Spleen (tissue), 11 donors: ENCODE results near the gene HECTD2. TPM values are rescaled to one million over a fixed set of nuclear protein-coding genes. Genes with fewer than 3 reads are reported as not detected.

Source experiments
- DNase-seq: peaks from one replicate; pipeline ENCODE4 v3.0.0-alpha.2; 2020
- H3K27ac ChIP-seq, 8 donors: fragments of 200-600 bp; sonication (generic) in 7 of 8; 1 replicate in 4 of 8; 2 replicates in 4 of 8; pipeline versions ENCODE4 v1.5.0 to v1.8.0; 2016 to 2021; ENCODE audit warnings: inconsistent platforms in 4 of 8, mild to moderate bottlenecking in 4 of 8, moderate library complexity in 1 of 8
- H3K27me3 ChIP-seq, 7 donors: fragments of 200-600 bp; sonication (generic) in 6 of 7; replicated peaks in 1 of 7; 1 replicate in 4 of 7; 2 replicates in 3 of 7; pipeline versions ENCODE4 v1.5.0 to v1.8.0; 2016 to 2021; ENCODE audit warnings: inconsistent platforms in 3 of 7, mild to moderate bottlenecking in 1 of 7
- H3K36me3 ChIP-seq, 6 donors: fragments of 200-600 bp; sonication (generic) in 5 of 6; 1 replicate in 4 of 6; 2 replicates in 2 of 6; pipeline versions ENCODE4 v1.5.0 to v1.8.0; 2016 to 2021; ENCODE audit warnings: inconsistent platforms in 2 of 6
- H3K4me1 ChIP-seq, 6 donors: fragments of 200-600 bp; sonication (generic) in 5 of 6; 1 replicate in 3 of 6; 2 replicates in 3 of 6; pipeline versions ENCODE4 v1.5.0 to v1.8.0; 2016 to 2021; ENCODE audit warnings: inconsistent platforms in 3 of 6
- H3K4me3 ChIP-seq, 8 donors: fragments of 200-600 bp; sonication (generic) in 7 of 8; 1 replicate in 4 of 8; 2 replicates in 4 of 8; pipeline versions ENCODE4 v1.5.0 to v1.8.0; 2016 to 2021; ENCODE audit warnings: inconsistent platforms in 4 of 8, mild to moderate bottlenecking in 4 of 8, moderate library complexity in 2 of 8
- H3K9me3 ChIP-seq, 8 donors: fragments of 200-600 bp; sonication (generic) in 7 of 8; 1 replicate in 4 of 8; 2 replicates in 4 of 8; pipeline versions ENCODE4 v1.5.0 to v1.8.0; 2016 to 2021; ENCODE audit warnings: inconsistent platforms in 4 of 8
- CTCF ChIP-seq, 11 experiments: fragments of 200-600 bp in 7 of 11; fragments of 450-650 bp in 4 of 11; sonication (generic) in 4 of 11; IDR thresholded peaks in 8 of 11; conservative IDR thresholded peaks in 3 of 11; 1 replicate in 7 of 11; 2 replicates in 4 of 11; pipeline versions ENCODE4 v1.4.0 to v1.8.0; 2016 to 2021; ENCODE audit warnings: antibody characterized with exemption in 11 of 11, inconsistent platforms in 4 of 11, mild to moderate bottlenecking in 1 of 11
- POLR2A ChIP-seq, 3 donors: fragments of 450-650 bp; IDR thresholded peaks; one replicate each; pipeline ENCODE4 v1.5.1; 2017; ENCODE audit warnings: antibody characterized with exemption in 3 of 3, mild to moderate bottlenecking in 1 of 3
- POLR2AphosphoS5 ChIP-seq, 3 donors: sonication (generic); formaldehyde crosslinking; IDR thresholded peaks; one replicate each; pipeline ENCODE4 v1.5.1; 2017; ENCODE audit warnings: antibody characterized with exemption in 3 of 3
- WGBS, 5 donors: extraction: QIAGEN DNeasy Blood & Tissue Kit in 3 of 5; methylation state at CpG; one replicate each; pipeline versions ENCODE4 v1.1.5 to v1.1.7; 2013 to 2018; 5-methylcytosine and 5-hydroxymethylcytosine counted together
- intact Hi-C: fragments of 100-400 bp; cut with DNase I; formaldehyde crosslinking; loops from one replicate; pipeline ENCODE4 v1.15.0; 2023; ENCODE audit warnings: low total_unique reads
- polyA plus RNA-seq, 3 donors: library from polyadenylated mRNA; stranded (reverse); fragments of 200-250 nt; gene quantifications; one replicate each; pipeline ENCODE4 v1.2.1, GENCODE V29; 2013
- total RNA-seq, 7 donors: library from RNA; depleted of rRNA in 3 of 7; stranded (reverse); fragments of >200 nt in 3 of 7; fragmentation: NEBNext Ultra II Directional in 4 of 7; extraction: Animal tissue kit (Norgen Biotek cat#: 25700) in 4 of 7; gene quantifications; one replicate each; pipeline versions ENCODE4 v1.1.0 to v1.2.1, GENCODE V29; 2016 to 2021
- donor health status: healthy with polysubstance abuse.
- donor health status: DM: no; HTN: no; CAD: no; lungs with moderate emphysema.
- donor health status: DM: no; HTN: no; CAD: no.
- donor health status: Bipolar disorder and iron deficiency.
- donor health status: healthy.
- donor health status: DM: no; HTN: no; CAD: no.
- donor health status: DM: yes; HTN: yes; CAD: no.

Gene HECTD2
- total and polyA plus RNA-seq, 10 donors: 3.3 to 11.1 (median 7.4) TPM

GRCh38 chr10:91467114-91467513 lies 57.0 kb downstream of the HECTD2 start:
- H3K27ac ChIP-seq: no peak overlapping the region
- DNase-seq: no peak
- no peaks in the 10 kb centered on the region for H3K9me3 ChIP-seq
- H3K4me3 ChIP-seq: no peak overlapping the region
- intact Hi-C loops: no loop called here
- no peaks in the 10 kb centered on the region for H3K4me1 ChIP-seq
- peaks cover 0 to 37% (median 8%) of the 10 kb centered on the region in 6 donors for H3K36me3 ChIP-seq
- H3K27me3 ChIP-seq: no peaks in the 10 kb centered on the region
- 80 to 100% (median 96%) methylated on average over 1 to 4 of the region's 4 CpGs for WGBS, 5 donors
- TF ChIP-seq POLR2A (IDR thresholded peaks at IDR 0.05) (no peak), POLR2AphosphoS5 (IDR thresholded peaks at IDR 0.05) (no peak), CTCF (IDR thresholded peaks at IDR 0.05 in 8 of 11, conservative IDR thresholded peaks at IDR 0.05 in 3 of 11) (no peak)

- H3K36me3 ChIP-seq: peaks cover 0 to 12% (median 0%) of the 10 kb centered on the region in 6 donors
- intact Hi-C loops: no loop called here
- WGBS, 5 donors: 88 to 98% (median 96%) methylated on average over 1 of the region's 1 CpG
- no peak overlapping the region for H3K27ac ChIP-seq
- no peak for DNase-seq
- no peak overlapping the region for H3K4me3 ChIP-seq
- H3K4me1 ChIP-seq: no peaks in the 10 kb centered on the region
- H3K9me3 ChIP-seq: no peaks in the 10 kb centered on the region
- no peaks in the 10 kb centered on the region for H3K27me3 ChIP-seq
- no peak for TF ChIP-seq POLR2AphosphoS5 (IDR thresholded peaks at IDR 0.05)
- no peak for TF ChIP-seq CTCF (IDR thresholded peaks at IDR 0.05 in 8 of 11, conservative IDR thresholded peaks at IDR 0.05 in 3 of 11)
- TF ChIP-seq POLR2A (IDR thresholded peaks at IDR 0.05): no peak
These were observed 61.5 kb downstream of the HECTD2 start for GRCh38 chr10:91471602-91472001.

GRCh38 chr10:91472911-91473310 lies 62.8 kb downstream of the HECTD2 start:
- H3K36me3 ChIP-seq: no peaks in the 10 kb centered on the region
- no peak overlapping the region for H3K4me3 ChIP-seq
- H3K27ac ChIP-seq: no peak overlapping the region
- WGBS, 5 donors: 88 to 96% (median 91%) methylated on average over 2 of the region's 2 CpGs
- H3K27me3 ChIP-seq: no peaks in the 10 kb centered on the region
- intact Hi-C loops: no loop called here
- no peaks in the 10 kb centered on the region for H3K9me3 ChIP-seq
- DNase-seq: no peak
- no peaks in the 10 kb centered on the region for H3K4me1 ChIP-seq
- TF ChIP-seq POLR2AphosphoS5 (IDR thresholded peaks at IDR 0.05) (no peak), CTCF (IDR thresholded peaks at IDR 0.05 in 8 of 11, conservative IDR thresholded peaks at IDR 0.05 in 3 of 11) (no peak), POLR2A (IDR thresholded peaks at IDR 0.05) (no peak)

GRCh38 chr10:91474009-91474408 lies 63.9 kb downstream of the HECTD2 start:
- intact Hi-C loops: no loop called here
- no peak for TF ChIP-seq POLR2A (IDR thresholded peaks at IDR 0.05)
- TF ChIP-seq POLR2AphosphoS5 (IDR thresholded peaks at IDR 0.05): no peak
- no peak for TF ChIP-seq CTCF (IDR thresholded peaks at IDR 0.05 in 8 of 11, conservative IDR thresholded peaks at IDR 0.05 in 3 of 11)

More at GRCh38 chr10:91474009-91474408, 63.9 kb downstream of the HECTD2 start:
- Histone ChIP-seq H3K36me3 (no peaks in the 10 kb centered on the region), H3K27me3 (no peaks in the 10 kb centered on the region), H3K27ac (no peak overlapping the region), H3K9me3 (no peaks in the 10 kb centered on the region), H3K4me1 (no peaks in the 10 kb centered on the region), H3K4me3 (no peak overlapping the region)
- WGBS, 5 donors: 81 to 98% (median 90%) methylated on average over 1 of the region's 1 CpG
- DNase-seq: no peak
